ENCODE data around the gene PAN3. TPM values are rescaled to one million over a fixed set of nuclear protein-coding genes. Genes with fewer than 3 reads are reported as not detected.
A peak's percentile ranks its signal among the peaks of the same experiment; 100 is the strongest.
"Not testable (repeated sequence)": the region's sequence is repeated elsewhere in the genome, so short reads cannot be mapped to it uniquely, and the experiment has no call there.

The PAN3 gene
- total RNA-seq, 2 experiments from 2014 or later, result 56.9 to 59.5 TPM

DNA sequence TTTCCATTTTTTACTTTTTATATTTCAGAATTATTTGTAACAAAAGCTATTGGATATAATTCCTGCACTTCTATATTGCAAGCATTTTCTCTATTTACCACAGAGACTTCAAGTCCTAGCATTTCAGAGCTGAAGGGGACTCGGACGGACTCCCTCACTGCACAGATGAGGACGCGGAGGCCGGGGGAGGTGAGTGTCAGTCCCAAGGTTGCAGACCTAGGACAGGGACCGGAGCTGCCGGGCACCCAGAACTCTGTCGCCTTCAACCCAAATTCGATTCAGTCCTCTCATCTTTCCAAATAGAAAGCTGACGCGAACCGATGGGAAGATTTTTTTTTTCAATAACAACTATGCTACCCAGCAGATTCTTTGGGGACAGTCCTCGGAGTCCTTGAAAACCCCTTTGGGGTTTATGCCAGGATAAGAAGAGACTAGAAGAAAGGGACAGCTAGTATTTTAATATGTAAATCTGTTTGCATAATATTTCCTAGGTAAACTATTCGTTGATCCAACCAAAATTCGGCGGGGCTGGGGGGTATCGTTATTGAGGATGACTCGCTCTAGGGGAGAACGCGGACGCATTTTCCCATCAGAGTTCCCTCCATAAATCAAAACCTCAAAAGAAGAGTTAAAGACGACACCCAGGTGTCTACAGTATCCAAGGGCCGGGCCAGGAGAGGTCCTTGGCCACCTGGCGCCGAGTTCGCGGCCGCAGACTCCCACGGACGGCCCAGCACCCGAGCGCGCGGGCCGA, 38.8 kb upstream of the PAN3 start:
- H3K9me3 Mint-ChIP-seq, result no peaks in the 10 kb centered on the region
- no peak overlapping the region for H3K27ac ChIP-seq (ENCODE audit: low read depth in 1 of 2, low read length in 2 of 2)
- peaks cover 77% of the 10 kb centered on the region for H3K27me3 Mint-ChIP-seq
- peaks cover 3 to 6% of the 10 kb centered on the region in 2 experiments for H3K9me3 ChIP-seq (ENCODE audit: control insufficient read depth in 1 of 2, insufficient read depth in 1 of 2, low read length in 2 of 2)
- peak overlapping the region; percentile 20 for H3K4me3 ChIP-seq (ENCODE audit: low read length)
- H3K27ac Mint-ChIP-seq, result no peak overlapping the region
- TF ChIP-seq, protein P1, sequence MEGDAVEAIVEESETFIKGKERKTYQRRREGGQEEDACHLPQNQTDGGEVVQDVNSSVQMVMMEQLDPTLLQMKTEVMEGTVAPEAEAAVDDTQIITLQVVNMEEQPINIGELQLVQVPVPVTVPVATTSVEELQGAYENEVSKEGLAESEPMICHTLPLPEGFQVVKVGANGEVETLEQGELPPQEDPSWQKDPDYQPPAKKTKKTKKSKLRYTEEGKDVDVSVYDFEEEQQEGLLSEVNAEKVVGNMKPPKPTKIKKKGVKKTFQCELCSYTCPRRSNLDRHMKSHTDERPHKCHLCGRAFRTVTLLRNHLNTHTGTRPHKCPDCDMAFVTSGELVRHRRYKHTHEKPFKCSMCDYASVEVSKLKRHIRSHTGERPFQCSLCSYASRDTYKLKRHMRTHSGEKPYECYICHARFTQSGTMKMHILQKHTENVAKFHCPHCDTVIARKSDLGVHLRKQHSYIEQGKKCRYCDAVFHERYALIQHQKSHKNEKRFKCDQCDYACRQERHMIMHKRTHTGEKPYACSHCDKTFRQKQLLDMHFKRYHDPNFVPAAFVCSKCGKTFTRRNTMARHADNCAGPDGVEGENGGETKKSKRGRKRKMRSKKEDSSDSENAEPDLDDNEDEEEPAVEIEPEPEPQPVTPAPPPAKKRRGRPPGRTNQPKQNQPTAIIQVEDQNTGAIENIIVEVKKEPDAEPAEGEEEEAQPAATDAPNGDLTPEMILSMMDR (IDR thresholded peaks at IDR 0.05), result no peak
- ATAC-seq (ENCODE audit: poor library complexity) (no peak), DNase-seq (no peak)
- ChIA-PET CTCF (no interaction called here), POLR2A (interaction anchor here (0.6 kb wide), 1 partner anchor 102 kb away, joined by 3 read pairs; no protein-coding TSS in a partner anchor)
- H3K4me3 Mint-ChIP-seq, result peak overlapping the region; percentile 77
- H3K27me3 ChIP-seq (ENCODE audit: control insufficient read depth in 1 of 2, insufficient read depth in 2 of 2, low read length in 2 of 2), result peaks cover 29 to 47% of the 10 kb centered on the region in 2 experiments
- H3K36me3 ChIP-seq (ENCODE audit: insufficient read depth, low read length), result no peaks in the 10 kb centered on the region
- H3K4me1 Mint-ChIP-seq (ENCODE audit: low read depth), result peaks cover 7% of the 10 kb centered on the region
- intact Hi-C loops (cut with DNase I, micrococcal nuclease), result no loop called here
- H3K4me1 ChIP-seq (ENCODE audit: insufficient read depth, low read length), result peaks cover 13% of the 10 kb centered on the region
- H3K36me3 Mint-ChIP-seq (ENCODE audit: low read depth), result no peaks in the 10 kb centered on the region

DNA sequence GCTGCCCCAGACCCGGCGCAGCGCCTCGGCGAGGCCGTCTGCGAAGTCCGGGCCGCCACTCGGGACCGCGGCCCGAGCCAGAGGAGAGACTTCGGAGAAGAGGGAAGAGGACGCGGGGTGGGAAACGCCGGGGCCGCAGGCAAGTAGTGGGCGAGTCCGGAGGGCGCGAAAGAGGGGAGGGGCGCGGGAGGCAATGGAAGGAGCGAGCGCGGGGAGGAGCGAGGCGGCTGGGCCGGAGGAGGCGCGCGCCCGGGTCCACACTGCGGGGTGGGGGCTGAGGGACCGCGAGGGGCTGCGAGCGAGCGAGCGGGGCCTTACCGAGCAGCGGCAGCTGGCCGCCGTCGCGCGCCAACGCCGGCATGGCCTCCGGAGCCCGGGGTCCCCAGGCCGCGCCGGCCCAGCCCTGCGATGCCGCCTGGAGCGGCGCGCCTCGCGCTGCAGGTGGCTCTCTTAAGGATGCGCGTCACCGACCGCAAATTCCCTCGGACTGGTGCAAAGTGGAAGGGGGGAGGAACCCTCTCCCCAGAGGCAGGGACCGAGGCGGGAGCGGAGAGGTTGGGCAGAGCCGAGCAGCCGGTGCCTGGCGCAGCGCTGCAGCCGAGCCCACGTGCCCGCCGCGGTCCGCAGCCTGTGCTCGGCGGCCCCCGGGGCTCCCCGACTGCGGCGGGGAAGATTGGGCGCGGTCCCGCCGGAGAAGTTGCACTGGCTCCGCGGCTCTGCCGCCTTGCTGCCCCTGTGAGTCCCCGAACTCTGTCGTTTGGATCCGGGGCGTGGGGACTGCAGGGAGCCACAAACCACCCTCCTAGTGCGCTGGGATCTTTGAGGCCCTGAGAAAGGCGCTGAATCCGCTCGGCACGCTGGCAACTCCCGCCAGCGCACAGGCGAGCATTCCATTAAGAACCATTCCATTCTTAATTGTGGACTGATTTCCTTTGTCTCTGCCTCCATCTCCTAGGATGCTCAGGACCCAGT, 37.9 kb upstream of the PAN3 start, which contains the start of gene FLT3:
Gene FLT3 (minus strand): TSS at position 427 of the 972 bp plus-strand sequence. CDS start 66 bp downstream, at position 361.
- peak; percentile 52 for ATAC-seq (ENCODE audit: poor library complexity)
- Histone ChIP-seq H3K4me3 (ENCODE audit: low read length) (peak within 1 kb of the TSS; percentile 26), H3K9me3 (ENCODE audit: control insufficient read depth in 1 of 2, insufficient read depth in 1 of 2, low read length in 2 of 2) (peaks cover 3 to 6% of the 10 kb centered on the region in 2 experiments), H3K36me3 (ENCODE audit: insufficient read depth, low read length) (no peaks in the 10 kb centered on the region), H3K27me3 (ENCODE audit: control insufficient read depth in 1 of 2, insufficient read depth in 2 of 2, low read length in 2 of 2) (peaks cover 29 to 47% of the 10 kb centered on the region in 2 experiments), H3K4me1 (ENCODE audit: insufficient read depth, low read length) (peaks cover 13% of the 10 kb centered on the region), H3K27ac (ENCODE audit: low read depth in 1 of 2, low read length in 2 of 2) (no peak within 1 kb of the TSS)
- Mint-ChIP-seq H3K4me3 (peak within 1 kb of the TSS; percentile 77), H3K27me3 (peaks cover 68% of the 10 kb centered on the region), H3K36me3 (ENCODE audit: low read depth) (no peaks in the 10 kb centered on the region), H3K9me3 (no peaks in the 10 kb centered on the region), H3K4me1 (ENCODE audit: low read depth) (peaks cover 7% of the 10 kb centered on the region), H3K27ac (no peak within 1 kb of the TSS)
- intact Hi-C loops (cut with DNase I, micrococcal nuclease), result no loop called here
- peak in 5 of 14 experiments; percentile 13 to 70 (median 38) for DNase-seq
- TF ChIP-seq, protein P1 (IDR thresholded peaks at IDR 0.05), result no peak
- ChIA-PET CTCF (no interaction called here), POLR2A (no interaction called here)

- H3K27ac ChIP-seq (ENCODE audit: low read depth in 1 of 2, low read length in 2 of 2); DNase-seq; H3K4me1 Mint-ChIP-seq (ENCODE audit: low read depth); ATAC-seq (ENCODE audit: poor library complexity); H3K9me3 Mint-ChIP-seq; CTCF ChIA-PET; H3K36me3 Mint-ChIP-seq (ENCODE audit: low read depth); H3K4me3 ChIP-seq (ENCODE audit: low read length); H3K27ac Mint-ChIP-seq; H3K4me3 Mint-ChIP-seq; H3K36me3 ChIP-seq (ENCODE audit: insufficient read depth, low read length); intact Hi-C loops (cut with DNase I, micrococcal nuclease); POLR2A ChIA-PET; H3K9me3 ChIP-seq (ENCODE audit: control insufficient read depth in 1 of 2, insufficient read depth in 1 of 2, low read length in 2 of 2): not testable (repeated sequence)
- H3K4me1 ChIP-seq (ENCODE audit: insufficient read depth, low read length), result peaks cover 13% of the 10 kb centered on the region
- H3K27me3 Mint-ChIP-seq, result peaks cover 57% of the 10 kb centered on the region
- H3K27me3 ChIP-seq (ENCODE audit: control insufficient read depth in 1 of 2, insufficient read depth in 2 of 2, low read length in 2 of 2), result peaks cover 29 to 45% of the 10 kb centered on the region in 2 experiments
These were observed 36.5 kb upstream of the PAN3 start for GRCh38 chr13:28101886-28102285.

Measured in CD4-positive, alpha-beta T cell (primary cell).